Neural progenitor cell (in vitro differentiated cells): ENCODE results near the gene ARL1. TPM values are rescaled to one million over a fixed set of nuclear protein-coding genes. Genes with fewer than 3 reads are reported as not detected.
"Not testable (repeated sequence)": the region's sequence is repeated elsewhere in the genome, so short reads cannot be mapped to it uniquely, and the experiment has no call there.

Experiments used
- DNase-seq: peaks from one replicate; pipeline ENCODE4 v3.0.0-alpha.2; 2016; ENCODE audit warnings: low spot score
- H2AFZ ChIP-seq: fragments of 200-600 bp; sonication (generic); replicated peaks from 2 replicates; pipeline ENCODE4 v1.6.1; 2016; ENCODE audit warnings: antibody characterized with exemption
- H3F3A ChIP-seq: fragments of 200-600 bp; sonication (generic); 2 replicates; pipeline ENCODE4 v1.6.1; 2016; ENCODE audit warnings: antibody characterized with exemption, low read depth
- H3K27ac ChIP-seq: fragments of 200-600 bp; sonication (generic); 2 replicates; pipeline ENCODE4 v1.5.1; 2016; ENCODE audit warnings: mild to moderate bottlenecking
- H3K27me3 ChIP-seq: fragments of 200-600 bp; sonication (generic); 2 replicates; pipeline ENCODE4 v1.6.1; 2016; ENCODE audit warnings: mild to moderate bottlenecking, moderate library complexity
- H3K36me3 ChIP-seq: fragments of 200-600 bp; sonication (generic); 2 replicates; pipeline ENCODE4 v1.5.1; 2016
- H3K4me1 ChIP-seq: fragments of 200-600 bp; sonication (generic); 2 replicates; pipeline ENCODE4 v1.6.1; 2016; ENCODE audit warnings: mixed run types
- H3K4me2 ChIP-seq: fragments of 200-600 bp; sonication (generic); 2 replicates; pipeline ENCODE4 v1.6.1; 2016
- H3K4me3 ChIP-seq: fragments of 200-600 bp; sonication (generic); 2 replicates; pipeline ENCODE4 v1.5.1; 2016
- H3K79me2 ChIP-seq: fragments of 200-600 bp; sonication (generic); 2 replicates; pipeline ENCODE4 v1.6.1; 2016; ENCODE audit warnings: low read depth
- H3K9ac ChIP-seq: fragments of 200-600 bp; sonication (generic); 2 replicates; pipeline ENCODE4 v1.6.1; 2016
- H3K9me3 ChIP-seq: fragments of 200-600 bp; sonication (generic); 2 replicates; pipeline ENCODE4 v1.5.1; 2016; ENCODE audit warnings: low read depth
- H4K20me1 ChIP-seq: fragments of 200-600 bp; sonication (generic); 2 replicates; pipeline ENCODE4 v1.6.1; 2016; ENCODE audit warnings: low read depth
- H3K27ac Mint-ChIP-seq: 3 replicates; pipeline ENCODE4 v1.8.0; 2021; ENCODE audit warnings: mixed read lengths
- H3K27me3 Mint-ChIP-seq: 2 replicates; pipeline ENCODE4 v1.8.0; 2022; ENCODE audit warnings: low read depth, mild to moderate bottlenecking, inconsistent platforms, moderate library complexity, mixed read lengths; ENCODE audit not compliant: insufficient read depth
- H3K36me3 Mint-ChIP-seq: 3 replicates; pipeline ENCODE4 v1.8.0; 2021; ENCODE audit warnings: mixed read lengths
- H3K4me1 Mint-ChIP-seq: 3 replicates; pipeline ENCODE4 v1.8.0; 2021; ENCODE audit warnings: mixed read lengths
- H3K4me3 Mint-ChIP-seq: 3 replicates; pipeline ENCODE4 v1.8.0; 2021; ENCODE audit warnings: mild to moderate bottlenecking, moderate library complexity, mixed read lengths
- H3K9me3 Mint-ChIP-seq: 3 replicates; pipeline ENCODE4 v1.8.0; 2020; ENCODE audit warnings: mixed read lengths
- EZH2 ChIP-seq: fragments of 200-600 bp; sonication (generic); IDR thresholded peaks from 2 replicates; pipeline ENCODE4 v1.6.1; 2017; ENCODE audit warnings: antibody characterized with exemption, mild to moderate bottlenecking, moderate library complexity
- EZH2phosphoT487 ChIP-seq: fragments of 200-600 bp; sonication (generic); IDR thresholded peaks from 2 replicates; pipeline ENCODE4 v1.6.1; 2017; ENCODE audit warnings: antibody characterized with exemption
- total RNA-seq: library from RNA; depleted of rRNA; stranded (reverse); fragments of >200 nt; gene quantifications from 2 replicates; pipeline ENCODE4 v1.2.3, GENCODE V29; 2015; ENCODE audit warnings: low replicate concordance
- TF ChIP-seq, protein P1 (sequence below): fragments of 200-600 bp; sonication (generic); IDR thresholded peaks from 2 replicates; pipeline ENCODE4 v1.5.1; 2017; ENCODE audit warnings: antibody characterized with exemption, mild to moderate bottlenecking

ARL1 gene
- total RNA-seq, 1 donor from 2014 or later: 89.8 TPM

- H3K4me1 Mint-ChIP-seq: no peaks in the 10 kb centered on the region
- H3K4me2 ChIP-seq: no peak overlapping the region
- H3K9me3 Mint-ChIP-seq: no peaks in the 10 kb centered on the region
- H3K36me3 ChIP-seq: no peaks in the 10 kb centered on the region
- no peaks in the 10 kb centered on the region for H3K4me1 ChIP-seq
- H3K79me2 ChIP-seq: no peaks in the 10 kb centered on the region
- no peaks in the 10 kb centered on the region for H3K36me3 Mint-ChIP-seq
- TF ChIP-seq EZH2phosphoT487: no peak
- TF ChIP-seq, protein P1, sequence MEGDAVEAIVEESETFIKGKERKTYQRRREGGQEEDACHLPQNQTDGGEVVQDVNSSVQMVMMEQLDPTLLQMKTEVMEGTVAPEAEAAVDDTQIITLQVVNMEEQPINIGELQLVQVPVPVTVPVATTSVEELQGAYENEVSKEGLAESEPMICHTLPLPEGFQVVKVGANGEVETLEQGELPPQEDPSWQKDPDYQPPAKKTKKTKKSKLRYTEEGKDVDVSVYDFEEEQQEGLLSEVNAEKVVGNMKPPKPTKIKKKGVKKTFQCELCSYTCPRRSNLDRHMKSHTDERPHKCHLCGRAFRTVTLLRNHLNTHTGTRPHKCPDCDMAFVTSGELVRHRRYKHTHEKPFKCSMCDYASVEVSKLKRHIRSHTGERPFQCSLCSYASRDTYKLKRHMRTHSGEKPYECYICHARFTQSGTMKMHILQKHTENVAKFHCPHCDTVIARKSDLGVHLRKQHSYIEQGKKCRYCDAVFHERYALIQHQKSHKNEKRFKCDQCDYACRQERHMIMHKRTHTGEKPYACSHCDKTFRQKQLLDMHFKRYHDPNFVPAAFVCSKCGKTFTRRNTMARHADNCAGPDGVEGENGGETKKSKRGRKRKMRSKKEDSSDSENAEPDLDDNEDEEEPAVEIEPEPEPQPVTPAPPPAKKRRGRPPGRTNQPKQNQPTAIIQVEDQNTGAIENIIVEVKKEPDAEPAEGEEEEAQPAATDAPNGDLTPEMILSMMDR: no peak
- no peak overlapping the region for H3K4me3 ChIP-seq
- H3K27me3 Mint-ChIP-seq: peaks cover 2% of the 10 kb centered on the region
- no peak overlapping the region for H2AFZ ChIP-seq
- H3K27ac Mint-ChIP-seq: no peak overlapping the region
- H3K27ac ChIP-seq: no peak overlapping the region
- no peak for DNase-seq
- no peaks in the 10 kb centered on the region for H3K27me3 ChIP-seq
- no peak overlapping the region for H3K4me3 Mint-ChIP-seq
- H3F3A ChIP-seq: no peaks in the 10 kb centered on the region
- no peaks in the 10 kb centered on the region for H4K20me1 ChIP-seq
- H3K9ac ChIP-seq: no peak overlapping the region
- no peaks in the 10 kb centered on the region for H3K9me3 ChIP-seq
These were observed 31.7 kb upstream of the ARL1 start for GRCh38 chr12:101439236-101439635.

DNA sequence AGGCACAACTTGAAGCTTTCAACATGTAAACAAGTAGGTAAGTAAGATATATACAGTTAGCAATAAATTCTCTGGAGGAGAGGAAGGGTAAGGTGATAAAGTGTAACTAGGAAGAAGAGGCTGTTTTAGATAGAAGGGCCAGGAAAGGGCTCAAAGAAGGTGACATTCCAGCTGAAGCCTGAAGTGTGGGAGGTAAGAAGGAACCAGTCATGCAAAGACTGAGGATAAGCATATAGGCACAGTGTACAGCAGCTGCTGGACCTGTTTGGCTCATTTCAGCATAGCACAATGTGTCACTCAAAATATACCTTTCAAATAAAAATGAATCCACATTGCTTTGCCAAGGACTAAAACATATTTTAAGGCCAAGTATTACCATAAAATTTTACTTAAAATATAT, 28.6 kb upstream of the ARL1 start:
- Mint-ChIP-seq H3K27me3 (no peaks in the 10 kb centered on the region), H3K4me1 (no peaks in the 10 kb centered on the region), H3K4me3 (no peak overlapping the region), H3K9me3 (no peaks in the 10 kb centered on the region), H3K36me3 (no peaks in the 10 kb centered on the region), H3K27ac (no peak overlapping the region)
- Histone ChIP-seq H3K27ac (no peak overlapping the region), H3K4me3 (no peak overlapping the region), H3K4me2 (no peak overlapping the region), H4K20me1 (no peaks in the 10 kb centered on the region), H3K79me2 (no peaks in the 10 kb centered on the region), H3K4me1 (no peaks in the 10 kb centered on the region), H3F3A (no peaks in the 10 kb centered on the region), H3K9me3 (no peaks in the 10 kb centered on the region), H2AFZ (no peak overlapping the region), H3K9ac (no peak overlapping the region), H3K36me3 (no peaks in the 10 kb centered on the region), H3K27me3 (no peaks in the 10 kb centered on the region)
- DNase-seq: no peak
- TF ChIP-seq EZH2phosphoT487: no peak
- TF ChIP-seq, protein P1: no peak

GRCh38 chr12:101430456-101430855, 22.9 kb upstream of the ARL1 start:
- no peaks in the 10 kb centered on the region for H3K9me3 ChIP-seq
- H3K9me3 Mint-ChIP-seq: no peaks in the 10 kb centered on the region
- H3K4me3 ChIP-seq: no peak overlapping the region
- H3K27me3 ChIP-seq: no peaks in the 10 kb centered on the region
- no peak for DNase-seq
- no peak overlapping the region for H3K4me3 Mint-ChIP-seq
- H3K79me2 ChIP-seq: no peaks in the 10 kb centered on the region
- no peak overlapping the region for H2AFZ ChIP-seq
- no peak overlapping the region for H3K9ac ChIP-seq
- H3K27ac Mint-ChIP-seq: no peak overlapping the region
- H3K4me2 ChIP-seq: no peak overlapping the region
- H3K36me3 Mint-ChIP-seq: no peaks in the 10 kb centered on the region
- H4K20me1 ChIP-seq: no peaks in the 10 kb centered on the region
- H3K27ac ChIP-seq: no peak overlapping the region
- H3K4me1 ChIP-seq: no peaks in the 10 kb centered on the region
- H3F3A ChIP-seq: no peaks in the 10 kb centered on the region
- no peaks in the 10 kb centered on the region for H3K36me3 ChIP-seq
- no peaks in the 10 kb centered on the region for H3K27me3 Mint-ChIP-seq
- H3K4me1 Mint-ChIP-seq: no peaks in the 10 kb centered on the region
- TF ChIP-seq EZH2phosphoT487 (no peak), EZH2 (no peak)
- TF ChIP-seq, protein P1: no peak

- H3K4me3 Mint-ChIP-seq: no peak overlapping the region
- Histone ChIP-seq H3K4me1 (no peaks in the 10 kb centered on the region), H2AFZ (peak overlapping the region; percentile 34), H3K79me2 (no peaks in the 10 kb centered on the region), H3K9me3 (no peaks in the 10 kb centered on the region), H3K36me3 (no peaks in the 10 kb centered on the region), H3K4me3 (no peak overlapping the region), H3K27me3 (no peaks in the 10 kb centered on the region), H3K4me2 (no peak overlapping the region), H3K9ac (no peak overlapping the region), H3F3A (no peaks in the 10 kb centered on the region), H4K20me1 (no peaks in the 10 kb centered on the region), H3K27ac (no peak overlapping the region)
- H3K27me3 Mint-ChIP-seq: no peaks in the 10 kb centered on the region
- no peaks in the 10 kb centered on the region for H3K9me3 Mint-ChIP-seq
- no peak for DNase-seq
- no peak overlapping the region for H3K27ac Mint-ChIP-seq
- TF ChIP-seq, protein P1: no peak
- TF ChIP-seq EZH2phosphoT487 (no peak), EZH2 (no peak)
- H3K36me3 Mint-ChIP-seq: no peaks in the 10 kb centered on the region
- no peaks in the 10 kb centered on the region for H3K4me1 Mint-ChIP-seq
These were observed 17.0 kb upstream of the ARL1 start for GRCh38 chr12:101424620-101425019.

DNA sequence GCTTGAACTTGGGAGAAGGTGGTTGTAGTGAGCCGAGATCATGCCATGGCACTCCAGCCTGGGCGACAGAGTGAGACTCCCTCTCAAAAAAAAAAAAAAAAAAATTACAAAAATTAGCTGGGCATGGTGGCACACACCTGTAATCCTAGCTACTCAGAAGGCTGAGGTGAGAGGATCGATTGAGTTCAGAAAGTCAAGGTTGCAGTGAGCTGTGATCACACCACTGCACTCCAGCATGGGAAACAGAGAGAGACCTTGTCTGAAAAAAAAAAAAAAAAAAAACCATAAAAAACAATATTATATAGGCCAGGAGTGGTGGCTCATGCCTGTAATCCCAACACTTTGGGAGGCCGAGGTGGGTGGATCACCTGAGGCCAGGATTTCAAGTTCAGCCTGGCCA, 14.5 kb upstream of the ARL1 start:
- H3K27ac ChIP-seq, H3K9me3 Mint-ChIP-seq, H3K4me3 ChIP-seq, H3K79me2 ChIP-seq, H3F3A ChIP-seq, H3K27me3 ChIP-seq, H3K9me3 ChIP-seq, H3K27me3 Mint-ChIP-seq, H3K36me3 ChIP-seq, H4K20me1 ChIP-seq, H3K4me1 ChIP-seq, DNase-seq, H3K9ac ChIP-seq, H3K36me3 Mint-ChIP-seq, H3K4me1 Mint-ChIP-seq, H3K4me3 Mint-ChIP-seq, H3K27ac Mint-ChIP-seq, H3K4me2 ChIP-seq, H2AFZ ChIP-seq: not testable (repeated sequence)
